GM12878 (cell line): ENCODE results near the gene HHAT. TPM values are rescaled to one million over a fixed set of nuclear protein-coding genes. Genes with fewer than 3 reads are reported as not detected.

Experiments
- ATAC-seq: fragments of 200-7000 bp; cut with Tn5 transposase; 3 replicates; pipeline ENCODE4 v1.9.1; 2020; ENCODE audit warnings: mild to moderate bottlenecking, moderate library complexity
- BruUV-seq: library from RNA; stranded (reverse); fragments of 400-500 nt; replicated peaks from 2 replicates; lab custom pipeline; 2021; lab: Mats Ljungman, UMichigan
- CTCF ChIA-PET: fragments of 300-600 bp; sonication (Branson Sonifier 250); formaldehyde crosslinking; extraction: SDS; loops from one replicate; lab custom pipeline; 2021; ENCODE audit warnings: inconsistent platforms; lab: Yijun Ruan, JAX
- POLR2A ChIA-PET: fragments of 350-600 bp; formaldehyde crosslinking; extraction: SDS; loops from one replicate; lab custom pipeline; 2021; ENCODE audit warnings: inconsistent platforms; lab: Charles Lee
- RAD21 ChIA-PET: fragments of 300-600 bp; sonication (Branson Sonifier 250); formaldehyde crosslinking; loops from one replicate; lab custom pipeline; 2023; ENCODE audit warnings: antibody characterized with exemption; ENCODE audit not compliant: unreplicated experiment; lab: Charles Lee
- SMC1A ChIA-PET: fragments of 300-600 bp; sonication (Branson Sonifier 250); formaldehyde crosslinking; loops from one replicate; lab custom pipeline; 2023; ENCODE audit not compliant: unreplicated experiment, uncharacterized antibody; lab: Charles Lee
- DNase-seq: peaks from one replicate; pipeline ENCODE4 v3.0.0-alpha.2; 2011; ENCODE audit warnings: low read depth, low spot score
- FAIRE-seq: peaks from 3 replicates; lab custom pipeline; 2011; peaks lifted over from hg19 to GRCh38; lab: Jason Lieb, UNC
- H2AFZ ChIP-seq: 2 replicates; pipeline ENCODE4 v1.6.0; 2011; ENCODE audit warnings: low read depth, low read length, control low read depth; ENCODE audit not compliant: control insufficient read depth
- H3K27ac ChIP-seq: 2 replicates; pipeline ENCODE4 v1.5.1; 2011; ENCODE audit warnings: control low read depth; ENCODE audit not compliant: control insufficient read depth, insufficient read depth
- H3K27me3 ChIP-seq, 2 experiments: replicated peaks in 1 of 2; 2 replicates each; pipeline versions ENCODE4 v1.6.0 to v1.6.1; 2011; ENCODE audit warnings: low read length in 1 of 2; ENCODE audit not compliant: control insufficient read depth in 2 of 2, insufficient read depth in 2 of 2
- H3K36me3 ChIP-seq, 2 experiments: 2 replicates each; pipeline ENCODE4 v1.5.1; 2011; ENCODE audit warnings: low read length in 1 of 2; ENCODE audit not compliant: control insufficient read depth in 2 of 2, insufficient read depth in 2 of 2
- H3K4me1 ChIP-seq: 2 replicates; pipeline ENCODE4 v1.6.1; 2011; ENCODE audit warnings: mild to moderate bottlenecking, low read length, moderate library complexity, mixed read lengths; ENCODE audit not compliant: control insufficient read depth, insufficient read depth
- H3K4me2 ChIP-seq: 2 replicates; pipeline ENCODE4 v1.6.0; 2011; ENCODE audit warnings: control low read depth; ENCODE audit not compliant: control insufficient read depth, insufficient read depth
- H3K4me3 ChIP-seq: fragments of 200-600 bp; sonication (generic); 2 replicates; pipeline ENCODE4 v1.5.1; 2016
- H3K79me2 ChIP-seq: 2 replicates; pipeline ENCODE4 v1.6.0; 2011; ENCODE audit warnings: low read length; ENCODE audit not compliant: control insufficient read depth, insufficient read depth
- H3K9ac ChIP-seq: 2 replicates; pipeline ENCODE4 v1.8.0; 2011; ENCODE audit warnings: low read length, control low read depth, mixed read lengths; ENCODE audit not compliant: control insufficient read depth, insufficient read depth
- H3K9me3 ChIP-seq: replicated peaks from 3 replicates; pipeline ENCODE4 v1.5.1; 2011; ENCODE audit warnings: mild to moderate bottlenecking, low read length; ENCODE audit not compliant: control insufficient read depth, insufficient read depth
- H4K20me1 ChIP-seq: 2 replicates; pipeline ENCODE4 v1.6.0; 2011; ENCODE audit not compliant: control insufficient read depth, insufficient read depth
- CHD2 ChIP-seq: IDR thresholded peaks from 2 replicates; pipeline ENCODE4 v1.6.1; 2011; ENCODE audit warnings: low read depth, low read length, improper control_type of control experiment, borderline replicate concordance
- DPF2 ChIP-seq: fragments of 450-650 bp; IDR thresholded peaks from 2 replicates; pipeline ENCODE4 v1.6.1; 2017; ENCODE audit warnings: mild to moderate bottlenecking
- EZH2 ChIP-seq: IDR thresholded peaks from 2 replicates; pipeline ENCODE4 v1.6.1; 2012; ENCODE audit warnings: low read depth, mild to moderate bottlenecking, control low read depth, inconsistent platforms, low read length, borderline replicate concordance; ENCODE audit not compliant: control insufficient read depth
- IKZF1 ChIP-seq: fragments of 450-650 bp; conservative IDR thresholded peaks from 2 replicates; pipeline ENCODE4 v1.6.1; 2017; ENCODE audit warnings: antibody characterized with exemption, mild to moderate bottlenecking
- MEF2A ChIP-seq: IDR thresholded peaks from 2 replicates; pipeline ENCODE4 v1.6.1; 2011; ENCODE audit warnings: low read depth, mild to moderate bottlenecking, low read length, moderate library complexity; ENCODE audit not compliant: insufficient read depth
- MEF2B ChIP-seq: fragments of 450-650 bp; IDR thresholded peaks from 2 replicates; pipeline ENCODE4 v1.6.1; 2018; ENCODE audit warnings: mild to moderate bottlenecking, moderate library complexity; ENCODE audit not compliant: partially characterized antibody, poor library complexity, severe bottlenecking
- NBN ChIP-seq: fragments of 450-650 bp; IDR thresholded peaks from 2 replicates; pipeline ENCODE4 v1.6.1; 2016
- NFIC ChIP-seq: IDR thresholded peaks from 2 replicates; pipeline ENCODE4 v1.6.1; 2012; ENCODE audit warnings: low read depth, mild to moderate bottlenecking, inconsistent platforms, low read length, moderate library complexity
- RAD51 ChIP-seq: fragments of 450-650 bp; IDR thresholded peaks from 2 replicates; pipeline ENCODE4 v1.6.1; 2016; ENCODE audit warnings: moderate library complexity, mild to moderate bottlenecking, inconsistent platforms
- SKIL ChIP-seq: fragments of 450-650 bp; IDR thresholded peaks from 2 replicates; pipeline ENCODE4 v1.6.1; 2017; ENCODE audit warnings: mild to moderate bottlenecking, low read depth, inconsistent platforms; ENCODE audit not compliant: poor library complexity, severe bottlenecking
- ZBED1 ChIP-seq: IDR thresholded peaks from 2 replicates; pipeline ENCODE4 v1.6.1; 2016; ENCODE audit warnings: borderline replicate concordance
- ZNF384 ChIP-seq: IDR thresholded peaks from 2 replicates; pipeline ENCODE4 v1.6.1; 2012; ENCODE audit warnings: low read depth, mild to moderate bottlenecking, low read length, improper control_type of control experiment, borderline replicate concordance
- WGBS: methylation state at CpG from one replicate; pipeline ENCODE4 v1.1.6; 2016; ENCODE audit warnings: low lambda C conversion rate; ENCODE audit not compliant: insufficient replicate concordance, insufficient coverage; ENCODE audit errors: missing lambda C conversion rate; 5-methylcytosine and 5-hydroxymethylcytosine counted together
- in situ Hi-C: fragments of 300-500 bp; cut with MboI; formaldehyde crosslinking; loops from 9 replicates; pipeline ENCODE4 v1.14.3; 2018; ENCODE audit warnings: mixed read lengths
- intact Hi-C: fragments of 100-400 bp; cut with micrococcal nuclease; formaldehyde crosslinking; loops from one replicate; pipeline ENCODE4 v1.14.2; 2022; ENCODE audit not compliant: unreplicated experiment
- polyA plus RNA-seq, 11 experiments: library from polyadenylated mRNA; depleted of rRNA in 4 of 11; unstranded in 6 of 11; stranded (reverse) in 5 of 11; fragments of >200 nt; fragmentation: Nextera tagmentation in 4 of 11; fragmentation: Illumina TruSeq in 1 of 11; extraction: Ambion mirVana in 4 of 11; extraction: Trizol in 1 of 11; gene quantifications; 1 replicate in 1 of 11; 2 replicates in 10 of 11; pipeline versions ENCODE4 v1.2.1 to v1.2.3, GENCODE V29; 2011 to 2016; ENCODE audit warnings: inconsistent platforms in 2 of 11, missing spikeins in 2 of 11, low read depth in 1 of 11
- total RNA-seq, 4 experiments: library from RNA; depleted of rRNA in 3 of 4; stranded (reverse); fragments of >200 nt in 3 of 4; fragmentation: Illumina TruSeq in 1 of 4; extraction: Trizol in 1 of 4; gene quantifications; 2 replicates each; pipeline versions ENCODE4 v1.2.1 to v1.2.3, GENCODE V29; 2013 to 2021
- TF ChIP-seq, protein P1 (sequence below): IDR thresholded peaks from 2 replicates; pipeline ENCODE4 v1.6.1; 2012; ENCODE audit warnings: improper control_type of control experiment, low read depth, low read length; ENCODE audit not compliant: insufficient replicate concordance
- TF ChIP-seq, protein P2 (sequence below): fragments of 450-650 bp; IDR thresholded peaks from 2 replicates; pipeline ENCODE4 v1.6.1; 2016; ENCODE audit warnings: mild to moderate bottlenecking

Gene HHAT
- total and polyA plus RNA-seq, 10 of the 15 experiments (the other 5 are each of a cell fraction or from before 2014, with no cell fraction given): 1.2 to 37.6 (median 2.6) TPM

- TF ChIP-seq, protein P1, sequence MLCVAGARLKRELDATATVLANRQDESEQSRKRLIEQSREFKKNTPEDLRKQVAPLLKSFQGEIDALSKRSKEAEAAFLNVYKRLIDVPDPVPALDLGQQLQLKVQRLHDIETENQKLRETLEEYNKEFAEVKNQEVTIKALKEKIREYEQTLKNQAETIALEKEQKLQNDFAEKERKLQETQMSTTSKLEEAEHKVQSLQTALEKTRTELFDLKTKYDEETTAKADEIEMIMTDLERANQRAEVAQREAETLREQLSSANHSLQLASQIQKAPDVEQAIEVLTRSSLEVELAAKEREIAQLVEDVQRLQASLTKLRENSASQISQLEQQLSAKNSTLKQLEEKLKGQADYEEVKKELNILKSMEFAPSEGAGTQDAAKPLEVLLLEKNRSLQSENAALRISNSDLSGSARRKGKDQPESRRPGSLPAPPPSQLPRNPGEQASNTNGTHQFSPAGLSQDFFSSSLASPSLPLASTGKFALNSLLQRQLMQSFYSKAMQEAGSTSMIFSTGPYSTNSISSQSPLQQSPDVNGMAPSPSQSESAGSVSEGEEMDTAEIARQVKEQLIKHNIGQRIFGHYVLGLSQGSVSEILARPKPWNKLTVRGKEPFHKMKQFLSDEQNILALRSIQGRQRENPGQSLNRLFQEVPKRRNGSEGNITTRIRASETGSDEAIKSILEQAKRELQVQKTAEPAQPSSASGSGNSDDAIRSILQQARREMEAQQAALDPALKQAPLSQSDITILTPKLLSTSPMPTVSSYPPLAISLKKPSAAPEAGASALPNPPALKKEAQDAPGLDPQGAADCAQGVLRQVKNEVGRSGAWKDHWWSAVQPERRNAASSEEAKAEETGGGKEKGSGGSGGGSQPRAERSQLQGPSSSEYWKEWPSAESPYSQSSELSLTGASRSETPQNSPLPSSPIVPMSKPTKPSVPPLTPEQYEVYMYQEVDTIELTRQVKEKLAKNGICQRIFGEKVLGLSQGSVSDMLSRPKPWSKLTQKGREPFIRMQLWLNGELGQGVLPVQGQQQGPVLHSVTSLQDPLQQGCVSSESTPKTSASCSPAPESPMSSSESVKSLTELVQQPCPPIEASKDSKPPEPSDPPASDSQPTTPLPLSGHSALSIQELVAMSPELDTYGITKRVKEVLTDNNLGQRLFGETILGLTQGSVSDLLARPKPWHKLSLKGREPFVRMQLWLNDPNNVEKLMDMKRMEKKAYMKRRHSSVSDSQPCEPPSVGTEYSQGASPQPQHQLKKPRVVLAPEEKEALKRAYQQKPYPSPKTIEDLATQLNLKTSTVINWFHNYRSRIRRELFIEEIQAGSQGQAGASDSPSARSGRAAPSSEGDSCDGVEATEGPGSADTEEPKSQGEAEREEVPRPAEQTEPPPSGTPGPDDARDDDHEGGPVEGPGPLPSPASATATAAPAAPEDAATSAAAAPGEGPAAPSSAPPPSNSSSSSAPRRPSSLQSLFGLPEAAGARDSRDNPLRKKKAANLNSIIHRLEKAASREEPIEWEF: no peak
- TF ChIP-seq CHD2: no peak
Observed at GRCh38 chr1:210344706-210345105, 16.0 kb downstream of the HHAT start (continued).

- peak; percentile 63 for ATAC-seq
- H3K9ac ChIP-seq: no peak overlapping the region
- WGBS: 69% methylated on average over 1 of the region's 1 CpG
- FAIRE-seq: peak; percentile 56
- H3K4me3 ChIP-seq: no peak overlapping the region
- H3K4me2 ChIP-seq: no peak overlapping the region
- ChIA-PET CTCF (interaction anchor here (2.6 to 6.8 kb wide), 3 partner anchors 13 to 27 kb away, joined by 15 to 43 read pairs (median 18); no protein-coding TSS in a partner anchor), SMC1A (interaction anchor here (1.0 to 10.3 kb wide), 5 partner anchors 17 to 56 kb away, joined by 3 to 199 read pairs (median 5); partner anchors contain the start of gene HHAT), POLR2A (interaction anchor here (3.1 to 7.0 kb wide), 3 partner anchors 14 to 49 kb away, joined by 15 to 48 read pairs (median 29); no protein-coding TSS in a partner anchor), RAD21 (interaction anchor here (2.4 to 7.4 kb wide), 2 partner anchors 14 to 16 kb away, joined by 12 to 82 read pairs; partner anchors contain the start of gene HHAT)
- BruUV-seq: no TSS peak
- H3K9me3 ChIP-seq: no peaks in the 10 kb centered on the region
- H3K79me2 ChIP-seq: no peaks in the 10 kb centered on the region
- H3K27ac ChIP-seq: no peak overlapping the region
- peaks cover 14% of the 10 kb centered on the region for H3K4me1 ChIP-seq
- intact Hi-C loops (loop anchor here (2.0 kb wide), 1 partner anchor 14 kb away; no protein-coding TSS in a partner anchor), in situ Hi-C loops (no loop called here)
- H4K20me1 ChIP-seq: no peaks in the 10 kb centered on the region
- H3K36me3 ChIP-seq: no peaks in the 10 kb centered on the region
- H2AFZ ChIP-seq: no peak overlapping the region
- no peaks in the 10 kb centered on the region for H3K27me3 ChIP-seq
- DNase-seq: no peak
- TF ChIP-seq ZNF384: peak; percentile 24; the same call in 1 of the 2 replicates
- TF ChIP-seq DPF2: peak; percentile 61
- TF ChIP-seq RAD51: peak; percentile 76
- peak; percentile 54; the same call in 1 of the 2 replicates for TF ChIP-seq NFIC
- peak; percentile 59 for TF ChIP-seq SKIL
- peak; percentile 92 for TF ChIP-seq MEF2A
- TF ChIP-seq, protein P2, sequence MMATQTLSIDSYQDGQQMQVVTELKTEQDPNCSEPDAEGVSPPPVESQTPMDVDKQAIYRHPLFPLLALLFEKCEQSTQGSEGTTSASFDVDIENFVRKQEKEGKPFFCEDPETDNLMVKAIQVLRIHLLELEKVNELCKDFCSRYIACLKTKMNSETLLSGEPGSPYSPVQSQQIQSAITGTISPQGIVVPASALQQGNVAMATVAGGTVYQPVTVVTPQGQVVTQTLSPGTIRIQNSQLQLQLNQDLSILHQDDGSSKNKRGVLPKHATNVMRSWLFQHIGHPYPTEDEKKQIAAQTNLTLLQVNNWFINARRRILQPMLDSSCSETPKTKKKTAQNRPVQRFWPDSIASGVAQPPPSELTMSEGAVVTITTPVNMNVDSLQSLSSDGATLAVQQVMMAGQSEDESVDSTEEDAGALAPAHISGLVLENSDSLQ: 0 out of 2 replicates have a peak, but pooled peaks have one; percentile 16
- TF ChIP-seq MEF2B: peak; percentile 90
- peak; percentile 48 for TF ChIP-seq IKZF1
- TF ChIP-seq ZBED1: peak; percentile 61; the same call in 1 of the 2 replicates
- peak; percentile 47; the same call in 1 of the 2 replicates for TF ChIP-seq NBN
- no peak for TF ChIP-seq EZH2
Observed at GRCh38 chr1:210347112-210347511, 18.4 kb downstream of the HHAT start.
